Occipital lobe (tissue), 3 donors: ENCODE results near the gene FOXP4. TPM values are rescaled to one million over a fixed set of nuclear protein-coding genes. Genes with fewer than 3 reads are reported as not detected.

Experiments
- DNase-seq: peaks from one replicate; lab custom pipeline; 2025; lab: John Stamatoyannopoulos, UW
- small RNA-seq: library from RNA; depleted of rRNA; stranded (forward); fragments of <200 nt; gene quantifications from one replicate; pipeline ENCODE3, GENCODE V24; 2014
- total RNA-seq: library from RNA; depleted of rRNA; stranded (reverse); fragments of >200 nt; gene quantifications from one replicate; pipeline ENCODE4 v1.2.3, GENCODE V29; 2014

Gene FOXP4
- total RNA-seq, 1 donor from 2014 or later, result 0.94 TPM

DNA sequence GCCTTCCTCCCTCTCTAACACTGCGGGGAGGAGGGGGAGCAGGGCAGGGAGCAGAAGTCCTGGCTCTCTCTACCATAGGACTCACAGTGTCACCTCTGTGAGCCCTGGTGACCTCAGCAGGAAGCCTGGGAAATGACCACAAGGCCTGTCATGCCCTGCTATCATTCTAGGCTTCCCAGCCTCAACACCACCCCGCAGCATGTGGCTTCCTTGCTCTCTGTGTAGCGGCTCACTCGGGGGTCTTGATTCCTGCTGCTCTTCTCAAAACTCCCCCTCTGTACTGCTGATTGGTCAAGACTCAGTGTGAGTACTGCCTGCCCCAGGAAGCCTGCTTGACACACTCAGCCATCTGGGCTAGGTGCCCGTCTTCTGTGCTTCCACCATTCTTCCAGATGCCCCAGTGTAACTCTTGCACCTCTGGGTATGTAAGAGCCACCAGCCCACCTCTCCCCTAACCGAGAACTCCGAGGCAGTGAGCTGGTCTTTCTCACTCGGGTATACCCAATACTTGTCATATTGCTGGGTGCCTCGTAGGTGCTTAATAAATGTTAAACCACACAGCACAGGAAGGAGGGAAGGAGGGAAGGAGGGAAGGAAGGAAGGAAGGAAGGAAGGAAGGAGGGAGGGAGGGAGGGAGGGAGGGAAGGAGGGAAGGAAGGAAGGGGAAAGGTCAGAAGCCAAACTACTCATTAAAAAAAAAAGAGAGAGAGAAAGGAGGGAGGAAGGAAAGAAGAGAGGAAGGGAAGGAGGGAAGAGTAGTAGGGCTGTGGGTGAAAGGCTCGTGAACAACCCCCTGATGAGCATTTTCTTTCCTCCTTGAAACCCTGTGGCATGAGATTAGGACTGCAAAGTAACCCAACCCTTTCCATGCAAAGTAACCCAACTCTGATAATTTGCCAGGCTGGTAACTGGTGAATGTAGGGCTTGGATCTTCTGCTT lies 97.0 kb downstream of the FOXP4 start:
- DNase-seq, result no peak

DNA sequence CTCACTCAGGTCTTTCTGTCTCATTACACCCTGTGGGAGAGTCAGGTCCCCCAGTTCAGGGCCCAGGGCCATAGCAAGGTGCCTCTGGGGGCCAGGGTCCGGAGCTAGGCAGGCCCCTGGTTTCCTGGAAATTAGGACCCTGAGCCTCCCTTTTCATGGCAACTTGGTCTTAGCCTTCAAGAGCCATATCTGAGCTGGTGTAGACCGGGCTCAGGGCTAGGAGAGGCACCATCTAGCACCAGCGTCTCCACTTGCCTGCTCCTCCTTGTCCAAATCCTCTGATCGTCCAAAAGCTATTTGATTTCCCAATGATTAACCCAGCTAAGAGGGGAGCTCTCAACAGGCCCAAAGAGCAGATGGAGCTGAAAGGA lies 97.7 kb downstream of the FOXP4 start:
- DNase-seq, result no peak

DNA sequence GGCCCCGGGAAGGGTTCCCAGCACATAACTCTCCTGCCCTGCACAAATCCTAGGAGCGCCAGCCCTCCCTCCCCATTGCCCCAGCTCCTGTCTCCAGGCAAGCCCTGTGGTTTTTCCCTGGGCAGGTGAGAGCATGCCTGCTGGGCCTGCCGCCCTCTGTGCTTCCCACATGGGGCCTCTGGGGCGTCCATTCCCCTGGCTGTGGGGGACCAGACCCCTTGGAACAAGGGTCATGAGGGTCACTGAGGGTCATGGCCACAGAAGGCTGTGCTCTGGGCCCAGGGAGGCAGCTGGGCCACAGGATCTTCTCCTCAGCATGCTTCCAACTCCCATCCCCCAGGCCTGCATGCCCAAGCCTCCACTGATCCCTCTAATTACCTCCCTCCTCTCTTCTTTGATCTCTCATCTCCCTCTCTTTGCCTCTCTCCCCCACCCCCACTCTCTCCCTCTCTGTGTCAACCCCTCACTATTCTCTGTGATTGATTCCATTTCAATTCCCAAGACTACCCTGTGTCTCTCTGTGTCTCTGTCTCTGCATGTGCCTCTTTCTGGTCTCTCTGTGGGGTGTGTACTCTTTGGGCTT lies 98.2 kb downstream of the FOXP4 start:
- DNase-seq, result no peak

DNA sequence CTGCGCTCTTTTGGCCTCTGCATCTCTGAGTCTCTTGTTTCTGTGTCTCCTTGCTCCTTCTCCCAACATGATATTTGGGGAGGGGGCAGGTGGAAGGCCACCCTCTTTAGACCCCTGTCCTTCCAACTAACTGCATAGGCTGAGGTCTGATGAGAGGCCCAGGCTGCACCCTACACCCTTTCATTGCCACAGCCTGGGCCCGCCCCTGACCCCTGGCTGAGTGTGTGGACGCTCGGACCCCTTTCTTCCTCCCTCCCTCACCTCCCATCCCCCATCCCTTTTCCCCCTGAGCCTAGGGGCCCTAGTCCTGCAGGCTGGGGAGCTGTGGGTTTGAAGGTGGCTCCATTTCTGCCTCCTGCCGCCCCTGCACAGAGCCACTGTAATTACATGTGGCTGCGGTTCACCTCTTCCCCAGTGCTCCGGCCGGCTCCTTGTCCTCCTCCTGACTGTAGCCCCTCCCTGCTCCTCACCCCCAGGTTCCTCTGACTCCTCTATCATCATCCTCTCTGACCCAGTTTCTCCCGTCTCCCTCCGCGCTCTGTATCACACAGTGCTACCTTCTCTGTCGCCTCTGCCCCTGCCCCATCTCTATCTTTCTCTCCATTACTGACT lies 98.9 kb downstream of the FOXP4 start:
- no peak for DNase-seq

DNA sequence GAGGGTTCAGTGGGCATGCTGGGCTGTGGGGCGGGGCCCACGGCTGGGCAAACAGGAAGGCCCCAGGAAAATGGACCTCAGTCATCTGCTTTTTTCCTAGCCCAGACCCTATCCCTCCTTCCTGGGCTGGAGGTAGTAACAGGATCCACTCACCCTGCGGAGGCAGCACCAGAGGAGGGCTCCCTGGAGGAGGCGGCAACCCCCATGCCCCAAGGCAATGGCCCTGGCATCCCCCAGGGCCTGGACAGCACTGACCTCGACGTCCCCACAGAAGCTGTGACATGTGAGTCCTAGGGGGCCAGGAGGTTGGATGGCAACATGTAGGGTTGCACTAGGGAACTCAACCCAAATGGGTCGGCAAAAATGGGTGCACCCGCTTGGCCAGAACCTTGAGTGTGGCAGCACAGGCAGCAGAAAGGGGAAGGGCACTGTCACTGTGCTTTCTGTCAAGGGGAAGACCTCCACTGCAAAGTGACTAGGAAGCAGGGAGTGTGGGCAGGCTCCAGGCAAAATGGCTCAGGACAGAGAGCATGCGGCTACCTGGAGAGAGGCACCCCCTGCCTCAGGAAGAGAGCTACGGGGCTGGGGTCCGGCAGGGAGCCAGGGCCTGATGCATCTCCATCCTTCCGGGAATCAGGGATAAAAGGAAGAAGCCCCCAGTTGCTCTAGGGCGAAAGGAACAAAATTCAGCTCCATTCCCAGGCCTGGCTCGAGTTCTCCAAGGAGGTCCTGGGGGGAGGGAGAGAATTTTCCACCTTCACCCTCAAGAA lies 100.0 kb downstream of the FOXP4 start:
- DNase-seq, result no peak

DNA sequence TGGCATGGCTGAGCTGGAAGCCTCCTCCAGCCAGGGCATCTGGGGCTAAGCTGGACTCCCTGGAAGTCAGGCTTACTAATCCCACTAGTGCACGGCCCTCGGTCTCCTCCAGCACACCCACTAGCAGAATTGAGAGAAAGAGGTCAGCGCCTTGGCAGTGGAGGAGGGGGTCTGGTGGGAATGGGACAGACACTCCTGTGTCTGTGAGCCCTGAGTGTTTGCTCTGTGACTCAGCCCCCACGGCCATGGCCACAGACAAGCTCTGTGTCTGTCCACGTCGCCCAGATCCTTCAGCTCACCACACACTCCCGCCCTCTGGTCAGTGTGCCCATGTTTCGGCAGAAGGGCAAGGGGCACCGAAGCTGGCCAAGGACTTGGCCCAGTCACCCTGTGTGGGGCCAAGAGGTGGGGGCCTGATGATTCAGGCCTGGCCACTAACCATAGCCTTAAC lies 100.9 kb downstream of the FOXP4 start:
- no peak for DNase-seq

DNA sequence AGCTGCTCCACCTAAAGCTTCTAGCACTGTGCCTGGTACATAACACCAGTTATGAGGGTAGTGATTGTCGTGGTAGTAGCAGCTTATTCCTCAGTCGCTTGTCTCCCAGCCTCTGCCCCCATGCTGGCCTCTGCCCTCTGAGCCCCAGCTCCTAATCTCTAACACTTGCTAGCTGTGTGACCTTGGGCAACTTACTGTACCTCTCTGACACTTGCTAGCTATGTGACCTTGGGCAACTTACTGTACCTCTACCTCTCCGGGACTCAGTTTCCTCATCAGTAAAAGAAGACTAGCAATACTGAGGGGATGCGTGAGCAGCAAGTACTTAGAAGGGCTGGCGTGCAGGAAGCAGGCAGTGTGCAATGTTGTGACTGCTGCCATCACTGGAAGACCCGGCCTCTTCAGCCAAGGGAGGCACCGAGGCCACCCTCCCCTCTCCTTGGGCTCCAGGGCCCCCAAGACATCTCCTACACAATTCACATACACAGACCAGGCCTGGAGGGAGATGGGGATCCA lies 101.9 kb downstream of the FOXP4 start:
- no peak for DNase-seq

DNA sequence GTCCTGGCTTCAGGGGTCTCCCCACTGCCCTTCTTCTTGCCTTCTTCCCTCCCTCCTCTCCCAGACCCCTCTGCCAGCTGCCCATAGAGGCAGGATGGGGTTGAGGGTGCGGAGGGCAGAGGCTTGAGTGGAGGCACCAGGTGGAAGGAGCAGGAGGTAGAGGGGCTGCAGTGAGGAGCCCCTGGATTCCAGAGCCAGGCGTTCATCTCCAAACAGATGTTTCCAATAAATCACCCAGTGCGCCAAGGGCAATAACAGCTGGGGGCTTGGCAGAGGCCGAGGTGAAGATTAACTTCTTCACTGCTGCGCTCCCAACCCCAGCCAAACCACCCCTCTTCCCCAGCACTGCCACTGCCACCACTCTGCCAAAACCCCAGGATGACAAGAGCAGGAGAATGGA lies 102.7 kb downstream of the FOXP4 start:
- DNase-seq, result no peak

DNA sequence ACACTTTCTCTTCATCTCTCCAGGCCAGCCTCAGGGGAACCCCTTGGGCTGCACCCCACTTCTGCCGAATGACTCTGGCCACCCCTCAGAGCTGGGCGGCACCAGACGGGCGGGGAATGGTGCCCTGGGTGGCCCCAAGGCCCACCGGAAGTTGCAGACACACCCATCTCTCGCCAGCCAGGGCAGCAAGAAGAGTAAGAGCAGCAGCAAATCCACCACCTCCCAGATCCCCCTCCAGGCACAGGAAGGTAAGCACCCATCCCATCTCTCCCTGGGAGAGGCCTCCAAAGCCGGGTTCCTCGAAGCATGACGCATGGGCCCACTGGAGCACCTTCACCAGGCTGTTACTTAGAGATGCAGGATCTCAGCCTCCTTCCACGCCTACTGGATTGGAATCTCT lies 103.4 kb downstream of the FOXP4 start:
- no peak for DNase-seq

DNA sequence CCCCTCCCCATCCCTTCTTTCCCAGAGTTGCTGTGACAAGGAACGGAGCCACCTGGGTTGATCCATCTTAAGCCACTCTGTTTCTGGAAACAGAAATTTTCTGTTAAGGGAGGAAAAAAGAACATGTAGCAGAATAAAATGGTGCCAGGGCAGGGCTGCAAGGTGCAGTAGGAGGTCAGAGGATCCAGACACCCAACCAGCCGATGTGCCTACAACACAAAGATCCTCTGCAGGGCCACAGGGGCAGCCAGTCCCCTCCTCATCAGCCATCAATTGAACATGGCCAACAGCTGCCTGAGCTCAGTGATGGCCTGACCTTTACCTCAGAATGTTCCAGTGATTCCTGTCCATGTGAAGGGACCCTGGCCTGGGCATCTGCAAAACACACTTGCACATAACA lies 103.9 kb downstream of the FOXP4 start:
- DNase-seq, result no peak

DNA sequence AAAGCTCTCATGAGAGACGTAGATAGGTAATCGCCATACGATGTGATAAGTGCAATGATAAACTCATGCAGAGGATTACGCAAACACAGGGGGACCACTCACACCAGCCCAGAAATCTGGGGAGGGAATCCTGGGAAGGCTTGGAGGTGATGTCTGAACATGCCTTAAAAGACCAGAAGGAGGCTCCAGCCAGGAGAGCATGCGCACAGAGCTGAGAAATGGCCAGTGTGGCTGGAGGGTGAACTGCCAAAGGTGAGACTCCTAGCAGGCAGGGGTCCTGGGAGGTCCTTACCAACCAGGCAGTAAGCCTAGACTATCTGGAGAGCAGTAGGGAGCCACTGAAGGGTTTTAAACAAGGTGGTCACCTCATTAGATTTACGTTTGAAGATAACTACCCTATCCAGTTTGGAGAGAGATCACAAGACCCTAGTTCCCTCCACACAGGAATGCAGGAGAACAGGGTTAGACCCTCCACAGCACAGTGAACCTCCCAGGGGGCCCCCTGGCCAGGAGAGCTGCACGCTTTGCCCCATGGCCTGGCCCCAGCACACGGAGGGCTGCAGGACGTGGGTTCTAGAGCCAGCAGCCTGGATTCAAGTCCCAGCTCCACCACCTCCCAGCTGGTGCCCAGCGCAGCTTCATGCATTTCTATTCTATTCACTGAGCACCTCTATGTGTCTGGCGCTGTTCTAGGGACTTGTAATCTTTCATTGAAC lies 105.2 kb downstream of the FOXP4 start:
- no peak for DNase-seq

Small RNAs within 50 kb of the gene (small RNA-seq; reads per million reads assigned to genes)
- gene MIR4641, result not detected

Other genes with a start within 250 kb of the FOXP4 start
- gene NCR2, start 210.8 kb upstream of the FOXP4 start, total RNA-seq, result not detected
- 11.7 TPM for gene MDFI, start 92.1 kb downstream of the FOXP4 start, total RNA-seq
- gene TFEB, start 189.2 kb downstream of the FOXP4 start, total RNA-seq, result 3.4 TPM
- not detected for gene PGC, start 201.0 kb downstream of the FOXP4 start, total RNA-seq
- 6.7 TPM for gene FRS3, start 233.5 kb downstream of the FOXP4 start, total RNA-seq
- 0.62 TPM for gene PRICKLE4, start 234.4 kb downstream of the FOXP4 start, total RNA-seq
- 34.2 TPM for gene TOMM6, start 241.3 kb downstream of the FOXP4 start, total RNA-seq